ENCODE data around the gene TSPAN15.

Gene TSPAN15

DNA sequence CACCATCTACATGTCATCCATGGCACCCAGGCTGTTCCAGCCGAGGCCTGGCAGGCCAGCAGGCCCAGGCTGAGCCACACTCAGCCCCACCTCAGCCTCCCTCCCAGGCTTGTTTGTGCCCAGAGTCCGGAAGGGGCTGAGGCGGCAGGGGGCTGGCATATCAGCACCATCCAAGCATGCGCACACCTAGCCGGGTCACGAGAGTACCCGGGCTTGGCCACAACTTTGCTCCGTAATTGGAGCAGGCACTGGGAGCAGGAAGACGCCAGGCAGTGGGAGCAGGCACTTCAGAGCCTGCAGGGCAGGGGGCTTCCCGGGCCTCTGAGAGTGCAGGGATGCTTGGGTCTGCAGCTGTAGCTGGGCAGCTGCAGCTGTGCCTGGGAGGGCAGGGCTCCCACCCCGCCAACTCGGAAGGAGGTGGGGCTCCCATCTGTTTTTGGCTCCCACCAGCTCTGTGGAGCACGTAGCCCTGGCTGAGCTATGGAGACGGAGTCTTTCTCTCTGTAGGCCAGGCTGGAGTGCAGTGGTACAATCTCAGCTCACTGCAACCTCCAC is 15.2 kb upstream of the TSPAN15 start:
- no peak for TF ChIP-seq CTCF (IDR thresholded peaks at IDR 0.05; ENCODE audit: insufficient read depth, low read depth, low read length, missing control alignments)
- H3K4me3 ChIP-seq (ENCODE audit: low read length) = no peak overlapping the region
- DNase-seq (ENCODE audit: low read depth) = no peak

DNA sequence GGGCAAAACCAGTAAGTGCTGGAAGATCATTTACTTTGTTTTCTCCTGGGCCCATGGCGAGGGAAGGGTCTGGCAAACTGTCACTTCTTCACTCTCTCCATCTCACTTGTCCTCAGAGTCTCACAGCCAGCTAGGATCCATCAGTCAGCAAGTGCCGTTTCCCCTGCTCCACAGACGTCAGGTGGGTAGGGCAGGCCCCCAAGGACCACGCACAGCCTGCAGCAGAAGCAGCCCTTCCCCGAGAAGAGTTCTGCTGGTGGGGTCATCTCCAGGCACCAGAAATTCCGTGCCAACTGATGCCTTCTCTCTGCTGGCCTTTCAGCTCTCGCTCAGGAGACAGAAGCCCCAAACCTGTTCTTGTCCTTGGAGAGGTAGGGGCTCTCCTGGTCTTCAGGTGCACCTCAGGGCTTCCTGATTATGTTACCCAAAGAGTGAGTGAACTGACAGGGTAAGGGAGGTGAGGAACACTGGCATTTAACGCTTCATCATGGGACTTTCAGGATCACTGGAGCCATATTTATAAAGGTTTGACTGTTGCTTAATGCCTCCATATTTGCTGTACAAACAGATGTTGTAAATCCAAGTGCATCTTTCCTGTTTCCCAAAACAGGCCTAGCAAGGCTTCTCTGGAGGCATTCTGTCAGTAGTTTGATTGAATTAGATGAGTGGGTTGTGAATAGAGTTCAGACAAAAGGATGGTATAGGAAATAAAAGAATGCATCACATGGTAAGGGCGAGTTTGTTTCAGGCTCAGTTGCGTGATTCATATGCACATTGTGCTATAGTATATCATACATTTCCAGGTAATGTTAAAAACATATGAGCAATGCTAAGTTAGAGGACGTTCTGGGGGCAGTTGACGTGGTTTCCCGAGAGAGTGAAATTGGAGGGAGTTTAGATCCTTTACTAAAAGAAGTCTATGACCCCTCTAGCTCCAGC is 13.7 kb upstream of the TSPAN15 start:
- TF ChIP-seq CTCF (IDR thresholded peaks at IDR 0.05; ENCODE audit: insufficient read depth, low read depth, low read length, missing control alignments) = no peak
- H3K4me3 ChIP-seq (ENCODE audit: low read length) = no peak overlapping the region
- DNase-seq (ENCODE audit: low read depth) = peak; percentile 88

- peak; percentile 90 for DNase-seq (ENCODE audit: low read depth)
- TF ChIP-seq CTCF (IDR thresholded peaks at IDR 0.05; ENCODE audit: insufficient read depth, low read depth, low read length, missing control alignments) = no peak
- H3K4me3 ChIP-seq (ENCODE audit: low read length) = no peak overlapping the region
Measured at GRCh38 chr10:69438536-69439349, 12.5 kb upstream of the TSPAN15 start.

- TF ChIP-seq CTCF (IDR thresholded peaks at IDR 0.05; ENCODE audit: insufficient read depth, low read depth, low read length, missing control alignments) = no peak
- peak; percentile 68 for DNase-seq (ENCODE audit: low read depth)
- no peak overlapping the region for H3K4me3 ChIP-seq (ENCODE audit: low read length)
Measured at GRCh38 chr10:69439350-69439739, 11.9 kb upstream of the TSPAN15 start.

DNA sequence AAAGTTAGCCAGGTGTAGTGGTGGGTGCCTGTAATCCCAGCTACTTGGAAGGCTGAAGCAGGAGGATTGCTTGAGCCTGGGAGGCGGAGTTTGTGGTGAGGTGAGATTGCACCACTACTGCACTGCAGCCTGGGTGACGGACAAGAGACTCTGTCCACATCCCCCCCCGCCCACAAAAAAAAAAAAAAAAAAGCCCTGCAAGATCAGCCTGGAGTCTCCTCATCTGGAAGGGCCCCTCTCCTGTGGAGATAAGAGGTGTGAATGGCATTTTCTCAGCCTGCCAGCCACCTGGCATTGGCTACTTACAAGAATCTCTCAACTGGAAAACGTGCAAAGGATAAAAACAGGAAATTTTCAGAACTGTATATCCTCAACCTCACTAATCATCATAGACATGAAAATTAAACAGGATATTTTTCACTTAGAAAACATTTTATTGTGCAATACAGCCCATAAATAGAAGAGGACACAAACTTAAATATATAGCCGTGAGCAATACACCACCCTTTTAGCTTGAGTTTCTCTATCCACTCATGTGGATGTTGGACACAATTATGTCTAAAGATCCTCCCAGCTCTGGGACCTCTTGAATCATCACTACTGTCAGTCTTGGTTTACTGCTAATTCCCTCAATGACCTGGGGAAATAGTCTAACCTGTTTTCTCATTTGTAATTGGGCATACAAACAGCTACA is 11.3 kb upstream of the TSPAN15 start:
- no peak for TF ChIP-seq CTCF (IDR thresholded peaks at IDR 0.05; ENCODE audit: insufficient read depth, low read depth, low read length, missing control alignments)
- peak; percentile 84 for DNase-seq (ENCODE audit: low read depth)
- no peak overlapping the region for H3K4me3 ChIP-seq (ENCODE audit: low read length)

DNA sequence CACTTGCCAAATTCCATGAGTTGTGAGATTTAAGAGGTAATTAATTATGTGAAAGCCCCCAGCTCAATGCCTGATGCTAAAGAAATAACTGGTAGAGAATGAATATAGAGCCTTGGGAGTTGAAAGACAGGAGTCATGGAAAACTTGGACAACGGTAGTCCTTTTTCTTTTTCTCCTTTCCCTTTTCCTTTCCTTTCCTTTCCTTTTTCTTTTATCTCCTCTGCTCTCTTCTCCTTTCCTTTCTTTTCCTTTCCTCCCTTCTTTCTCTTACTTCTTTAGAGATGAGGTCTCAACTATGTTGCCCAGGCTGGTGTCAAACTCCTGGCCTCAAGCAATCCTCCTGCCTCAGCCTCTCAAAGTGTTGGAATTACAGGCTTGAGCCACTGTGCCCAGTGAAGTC is 7.9 kb upstream of the TSPAN15 start:
- DNase-seq (ENCODE audit: low read depth) = no peak
- TF ChIP-seq CTCF (IDR thresholded peaks at IDR 0.05; ENCODE audit: insufficient read depth, low read depth, low read length, missing control alignments) = no peak
- no peak overlapping the region for H3K4me3 ChIP-seq (ENCODE audit: low read length)

Measured in epithelial cell of esophagus (primary cell).